Measurements from ENCODE around the gene ZNF335.

Gene ZNF335

GRCh38 chr20:45999557-46000261 lies 27.7 kb upstream of the ZNF335 start:
- Histone ChIP-seq H3K14ac (ENCODE audit: low read length in 2 of 2) (no peak overlapping the region), H2BK12ac (ENCODE audit: low read length in 2 of 2) (no peak overlapping the region), H2AFZ (ENCODE audit: low read depth, low read length) (no peak overlapping the region), H3K27me3 (ENCODE audit: control insufficient read depth in 1 of 2, insufficient read depth in 1 of 2, low read length in 2 of 2) (peaks cover 55 to 71% of the 10 kb centered on the region in 2 experiments), H3K4ac (ENCODE audit: low read depth in 1 of 2, low read length in 2 of 2) (no peak overlapping the region), H3K4me1 (ENCODE audit: control insufficient read depth, insufficient read depth, low read depth, low read length) (no peaks in the 10 kb centered on the region), H3K9me3 (ENCODE audit: control insufficient read depth, low read length) (no peaks in the 10 kb centered on the region), H4K91ac (ENCODE audit: low read length) (no peak overlapping the region), H2BK15ac (ENCODE audit: low read depth, poor library complexity, severe bottlenecking) (no peak overlapping the region), H3K18ac (ENCODE audit: low read depth in 1 of 2, low read length in 2 of 2) (no peak overlapping the region), H2BK5ac (ENCODE audit: low read depth, low read length, poor library complexity, severe bottlenecking) (no peak overlapping the region), H3K23ac (ENCODE audit: low read length in 2 of 2) (no peak overlapping the region), H2AK5ac (ENCODE audit: low read length, severe bottlenecking) (no peak overlapping the region), H3K79me1 (replicated peaks; ENCODE audit: low read length, poor library complexity, severe bottlenecking) (no peaks in the 10 kb centered on the region), H3K9ac (ENCODE audit: low read length) (no peak overlapping the region), H4K8ac (ENCODE audit: low read length) (no peak overlapping the region), H3K4me3 (ENCODE audit: insufficient read depth in 1 of 2, low read depth in 1 of 2, low read length in 2 of 2) (no peak overlapping the region), H3K36me3 (ENCODE audit: control insufficient read depth in 1 of 2, insufficient read depth in 2 of 2, low read depth in 1 of 2, low read length in 2 of 2) (no peaks in the 10 kb centered on the region), H3K4me2 (ENCODE audit: low read length, poor library complexity, severe bottlenecking) (no peak overlapping the region), H3K27ac (ENCODE audit: low read length, poor library complexity, severe bottlenecking) (no peak overlapping the region), H2BK120ac (ENCODE audit: low read depth, low read length) (no peak overlapping the region)
- WGBS = 76% methylated on average over 3 of the region's 4 CpGs
- DNase-seq = no peak

- Histone ChIP-seq H2BK12ac (ENCODE audit: low read length in 2 of 2) (no peak overlapping the region), H3K4me2 (ENCODE audit: low read length, poor library complexity, severe bottlenecking) (no peak overlapping the region), H2BK5ac (ENCODE audit: low read depth, low read length, poor library complexity, severe bottlenecking) (no peak overlapping the region), H3K27me3 (ENCODE audit: control insufficient read depth in 1 of 2, insufficient read depth in 1 of 2, low read length in 2 of 2) (peaks cover 55 to 63% of the 10 kb centered on the region in 2 experiments), H2AK5ac (ENCODE audit: low read length, severe bottlenecking) (no peak overlapping the region), H3K79me1 (replicated peaks; ENCODE audit: low read length, poor library complexity, severe bottlenecking) (no peaks in the 10 kb centered on the region), H3K9me3 (ENCODE audit: control insufficient read depth, low read length) (no peaks in the 10 kb centered on the region), H2BK15ac (ENCODE audit: low read depth, poor library complexity, severe bottlenecking) (no peak overlapping the region), H3K27ac (ENCODE audit: low read length, poor library complexity, severe bottlenecking) (no peak overlapping the region), H2BK120ac (ENCODE audit: low read depth, low read length) (no peak overlapping the region), H3K4me1 (ENCODE audit: control insufficient read depth, insufficient read depth, low read depth, low read length) (no peaks in the 10 kb centered on the region), H3K14ac (ENCODE audit: low read length in 2 of 2) (no peak overlapping the region), H3K4ac (ENCODE audit: low read depth in 1 of 2, low read length in 2 of 2) (no peak overlapping the region), H3K4me3 (ENCODE audit: insufficient read depth in 1 of 2, low read depth in 1 of 2, low read length in 2 of 2) (no peak overlapping the region), H4K91ac (ENCODE audit: low read length) (no peak overlapping the region), H4K8ac (ENCODE audit: low read length) (no peak overlapping the region), H3K9ac (ENCODE audit: low read length) (no peak overlapping the region), H3K23ac (ENCODE audit: low read length in 2 of 2) (no peak overlapping the region), H3K18ac (ENCODE audit: low read depth in 1 of 2, low read length in 2 of 2) (no peak overlapping the region), H2AFZ (ENCODE audit: low read depth, low read length) (no peak overlapping the region), H3K36me3 (ENCODE audit: control insufficient read depth in 1 of 2, insufficient read depth in 2 of 2, low read depth in 1 of 2, low read length in 2 of 2) (no peaks in the 10 kb centered on the region)
- DNase-seq = no peak
- WGBS = 70% methylated on average over 4 of the region's 4 CpGs
Measured at GRCh38 chr20:45998761-45999160, 26.8 kb upstream of the ZNF335 start.

- H2BK15ac ChIP-seq (ENCODE audit: low read depth, poor library complexity, severe bottlenecking) = no peak overlapping the region
- no peak overlapping the region for H4K91ac ChIP-seq (ENCODE audit: low read length)
- H3K36me3 ChIP-seq (ENCODE audit: control insufficient read depth in 1 of 2, insufficient read depth in 2 of 2, low read depth in 1 of 2, low read length in 2 of 2) = no peaks in the 10 kb centered on the region
- WGBS = 57% methylated on average over 2 of the region's 2 CpGs
- no peak overlapping the region for H2BK5ac ChIP-seq (ENCODE audit: low read depth, low read length, poor library complexity, severe bottlenecking)
- H3K27me3 ChIP-seq (ENCODE audit: control insufficient read depth in 1 of 2, insufficient read depth in 1 of 2, low read length in 2 of 2) = peaks cover 55 to 67% of the 10 kb centered on the region in 2 experiments
- no peak overlapping the region for H3K18ac ChIP-seq (ENCODE audit: low read depth in 1 of 2, low read length in 2 of 2)
- H3K27ac ChIP-seq (ENCODE audit: low read length, poor library complexity, severe bottlenecking) = no peak overlapping the region
- H3K23ac ChIP-seq (ENCODE audit: low read length in 2 of 2) = no peak overlapping the region
- no peak overlapping the region for H4K8ac ChIP-seq (ENCODE audit: low read length)
- H3K14ac ChIP-seq (ENCODE audit: low read length in 2 of 2) = no peak overlapping the region
- no peak overlapping the region for H2AK5ac ChIP-seq (ENCODE audit: low read length, severe bottlenecking)
- no peak overlapping the region for H2BK12ac ChIP-seq (ENCODE audit: low read length in 2 of 2)
- no peak for DNase-seq
- no peak overlapping the region for H3K4ac ChIP-seq (ENCODE audit: low read depth in 1 of 2, low read length in 2 of 2)
- no peak overlapping the region for H2AFZ ChIP-seq (ENCODE audit: low read depth, low read length)
- H2BK120ac ChIP-seq (ENCODE audit: low read depth, low read length) = no peak overlapping the region
- no peaks in the 10 kb centered on the region for H3K79me1 ChIP-seq (replicated peaks; ENCODE audit: low read length, poor library complexity, severe bottlenecking)
- no peaks in the 10 kb centered on the region for H3K9me3 ChIP-seq (ENCODE audit: control insufficient read depth, low read length)
- H3K4me3 ChIP-seq (ENCODE audit: insufficient read depth in 1 of 2, low read depth in 1 of 2, low read length in 2 of 2) = no peak overlapping the region
- no peak overlapping the region for H3K4me2 ChIP-seq (ENCODE audit: low read length, poor library complexity, severe bottlenecking)
- no peak overlapping the region for H3K9ac ChIP-seq (ENCODE audit: low read length)
- H3K4me1 ChIP-seq (ENCODE audit: control insufficient read depth, insufficient read depth, low read depth, low read length) = peaks cover 2% of the 10 kb centered on the region
Measured at GRCh38 chr20:45998337-45998736, 26.3 kb upstream of the ZNF335 start.

- 44% methylated on average over 3 of the region's 3 CpGs for WGBS
- H3K18ac ChIP-seq (ENCODE audit: low read depth in 1 of 2, low read length in 2 of 2) = no peak overlapping the region
- no peaks in the 10 kb centered on the region for H3K79me1 ChIP-seq (replicated peaks; ENCODE audit: low read length, poor library complexity, severe bottlenecking)
- no peak overlapping the region for H2BK15ac ChIP-seq (ENCODE audit: low read depth, poor library complexity, severe bottlenecking)
- H3K4me1 ChIP-seq (ENCODE audit: control insufficient read depth, insufficient read depth, low read depth, low read length) = peaks cover 2% of the 10 kb centered on the region
- H2BK5ac ChIP-seq (ENCODE audit: low read depth, low read length, poor library complexity, severe bottlenecking) = no peak overlapping the region
- no peak overlapping the region for H2AFZ ChIP-seq (ENCODE audit: low read depth, low read length)
- H3K4ac ChIP-seq (ENCODE audit: low read depth in 1 of 2, low read length in 2 of 2) = no peak overlapping the region
- no peak overlapping the region for H3K4me3 ChIP-seq (ENCODE audit: insufficient read depth in 1 of 2, low read depth in 1 of 2, low read length in 2 of 2)
- H4K8ac ChIP-seq (ENCODE audit: low read length) = no peak overlapping the region
- H3K27me3 ChIP-seq (ENCODE audit: control insufficient read depth in 1 of 2, insufficient read depth in 1 of 2, low read length in 2 of 2) = peaks cover 51 to 67% of the 10 kb centered on the region in 2 experiments
- no peak overlapping the region for H3K27ac ChIP-seq (ENCODE audit: low read length, poor library complexity, severe bottlenecking)
- no peaks in the 10 kb centered on the region for H3K36me3 ChIP-seq (ENCODE audit: control insufficient read depth in 1 of 2, insufficient read depth in 2 of 2, low read depth in 1 of 2, low read length in 2 of 2)
- no peak overlapping the region for H3K4me2 ChIP-seq (ENCODE audit: low read length, poor library complexity, severe bottlenecking)
- no peak overlapping the region for H2BK120ac ChIP-seq (ENCODE audit: low read depth, low read length)
- no peak overlapping the region for H2BK12ac ChIP-seq (ENCODE audit: low read length in 2 of 2)
- no peak for DNase-seq
- H2AK5ac ChIP-seq (ENCODE audit: low read length, severe bottlenecking) = no peak overlapping the region
- no peak overlapping the region for H3K9ac ChIP-seq (ENCODE audit: low read length)
- H3K9me3 ChIP-seq (ENCODE audit: control insufficient read depth, low read length) = no peaks in the 10 kb centered on the region
- no peak overlapping the region for H3K14ac ChIP-seq (ENCODE audit: low read length in 2 of 2)
- H3K23ac ChIP-seq (ENCODE audit: low read length in 2 of 2) = no peak overlapping the region
- no peak overlapping the region for H4K91ac ChIP-seq (ENCODE audit: low read length)
Measured at GRCh38 chr20:45997187-45997586, 25.2 kb upstream of the ZNF335 start.
